Femur (tissue), 1 donor: Measurements from ENCODE around the gene TNFRSF25.

Source experiments
- DNase-seq: peaks from one replicate; pipeline ENCODE4 v3.0.0-alpha.2; 2017

TNFRSF25 gene

GRCh38 chr1:6414443-6414844 lies 51.5 kb downstream of the TNFRSF25 start:
- DNase-seq = no peak

DNA sequence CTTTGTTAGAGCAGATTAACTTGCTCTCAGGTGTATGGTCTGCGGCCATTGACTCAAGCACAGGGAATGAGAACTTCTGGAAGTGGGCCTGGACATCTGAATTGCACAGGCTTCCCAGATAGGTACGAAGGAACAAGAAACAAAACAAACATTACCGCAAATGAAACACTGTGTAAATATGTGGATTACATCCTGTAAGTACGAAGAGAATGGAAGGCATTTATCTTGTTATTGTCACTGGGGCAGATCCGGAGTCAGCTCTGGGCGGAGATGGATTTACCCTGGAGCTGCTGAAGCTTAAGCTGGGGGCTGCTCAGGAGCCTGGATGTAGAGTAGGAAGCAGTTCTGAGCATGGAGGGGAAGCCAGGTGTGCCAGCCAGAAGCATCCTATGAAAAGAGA lies 53.1 kb downstream of the TNFRSF25 start:
- DNase-seq = no peak
